GM18508 (cell line): ENCODE results near the gene IL1RAPL2.
"Not testable (repeated sequence)": the region's sequence is repeated elsewhere in the genome, so short reads cannot be mapped to it uniquely, and the experiment has no call there.

Experiments
- ATAC-seq: cut with Tn5 transposase; IDR thresholded peaks from one replicate; pipeline ENCODE4 v1.9.1; 2021; ENCODE audit warnings: moderate number of reproducible peaks; ENCODE audit not compliant: insufficient read depth, unreplicated experiment

Gene IL1RAPL2

DNA sequence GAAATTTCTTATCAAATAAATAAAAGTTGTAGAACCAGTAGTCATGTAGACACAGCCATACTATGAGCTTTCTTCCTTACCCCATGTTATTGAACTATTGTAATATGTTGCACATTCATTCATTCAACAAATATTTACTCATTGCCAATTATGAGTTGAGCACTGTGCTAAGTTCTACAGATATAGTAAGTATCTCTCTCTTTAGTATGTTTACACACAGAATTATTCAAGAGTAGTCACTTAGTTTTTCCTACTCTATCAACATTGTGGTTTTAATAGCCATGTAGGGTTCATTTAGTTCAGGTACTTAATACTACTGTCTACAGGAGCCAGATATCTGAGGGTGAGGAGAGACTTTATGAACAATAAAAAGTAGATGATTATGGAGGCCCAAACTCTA lies 568.3 kb downstream of the IL1RAPL2 start:
- ATAC-seq: no peak

DNA sequence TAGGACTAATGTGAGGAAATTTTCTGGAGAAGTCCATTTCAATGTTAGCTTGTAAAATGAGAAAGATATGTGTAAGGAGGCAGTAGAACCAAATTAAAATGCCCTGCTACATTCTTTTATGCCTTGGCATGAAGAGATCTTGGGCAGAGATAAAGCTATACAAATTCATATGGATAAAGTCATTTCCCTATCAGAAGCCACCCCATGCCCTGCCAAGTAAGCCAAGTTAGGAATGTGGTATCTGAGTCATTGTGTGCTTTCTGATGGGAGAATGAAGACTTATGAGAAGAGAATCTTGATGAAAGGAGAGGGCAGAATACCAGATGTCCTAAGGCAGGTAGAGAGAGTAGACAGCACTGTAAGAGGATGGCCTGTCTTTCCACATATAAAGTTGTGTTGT lies 570.8 kb downstream of the IL1RAPL2 start:
- ATAC-seq: no peak

DNA sequence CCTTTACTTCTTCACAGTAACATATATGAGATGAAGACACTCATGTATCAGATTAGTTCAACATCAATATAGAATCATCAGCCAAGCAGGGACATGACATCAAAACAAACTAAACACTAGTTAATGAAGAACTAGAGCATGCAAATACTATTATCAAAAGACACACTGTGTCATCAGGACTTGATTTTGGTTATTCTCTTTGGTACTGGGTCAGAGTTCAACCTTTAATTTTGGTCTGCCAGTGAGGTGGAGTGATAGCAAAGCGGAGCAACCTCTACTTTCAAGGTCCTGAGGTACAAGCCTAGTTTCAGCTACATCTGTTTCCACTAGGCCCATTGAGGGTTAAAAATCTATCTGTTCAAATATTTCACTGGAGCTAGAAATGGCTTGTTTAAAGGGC lies 584.0 kb downstream of the IL1RAPL2 start:
- no peak for ATAC-seq

DNA sequence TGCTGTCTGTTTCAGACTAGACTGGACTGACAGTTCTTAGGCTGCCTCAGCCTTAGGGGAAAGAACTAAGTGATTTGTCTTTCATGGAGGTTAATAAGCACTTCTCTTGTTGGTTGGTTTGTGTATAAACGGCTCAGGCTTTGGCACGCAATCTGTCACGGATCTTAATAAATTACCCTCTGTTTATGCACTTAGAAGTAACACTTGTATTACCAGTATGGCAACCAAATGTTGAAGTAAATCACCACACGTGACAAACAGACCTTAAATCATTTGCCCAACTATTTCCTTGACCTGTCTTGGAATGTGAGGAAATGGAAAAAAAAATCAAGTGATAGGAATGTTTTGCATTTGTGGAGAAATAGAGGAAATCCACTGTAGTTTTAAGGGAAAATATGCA lies 584.6 kb downstream of the IL1RAPL2 start:
- no peak for ATAC-seq

DNA sequence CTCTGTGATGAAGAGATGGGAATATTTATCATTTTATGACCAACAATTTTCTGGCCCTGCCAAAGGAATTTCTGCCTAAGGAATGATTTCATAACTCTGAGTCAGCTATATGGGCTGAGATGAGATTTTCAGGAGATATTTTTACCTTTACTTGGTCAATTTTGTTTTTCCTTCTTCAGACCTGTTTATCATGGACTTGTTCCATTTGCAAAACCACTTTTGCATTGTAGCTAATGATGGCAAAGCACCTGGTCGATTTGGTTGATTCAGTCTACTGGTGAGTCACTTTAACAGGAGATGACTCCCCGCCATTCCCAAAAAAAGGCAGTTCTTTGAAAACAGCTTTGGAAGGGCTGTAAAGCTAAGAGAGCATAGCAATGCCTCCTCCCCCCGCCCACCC lies 601.2 kb downstream of the IL1RAPL2 start:
- no peak for ATAC-seq

DNA sequence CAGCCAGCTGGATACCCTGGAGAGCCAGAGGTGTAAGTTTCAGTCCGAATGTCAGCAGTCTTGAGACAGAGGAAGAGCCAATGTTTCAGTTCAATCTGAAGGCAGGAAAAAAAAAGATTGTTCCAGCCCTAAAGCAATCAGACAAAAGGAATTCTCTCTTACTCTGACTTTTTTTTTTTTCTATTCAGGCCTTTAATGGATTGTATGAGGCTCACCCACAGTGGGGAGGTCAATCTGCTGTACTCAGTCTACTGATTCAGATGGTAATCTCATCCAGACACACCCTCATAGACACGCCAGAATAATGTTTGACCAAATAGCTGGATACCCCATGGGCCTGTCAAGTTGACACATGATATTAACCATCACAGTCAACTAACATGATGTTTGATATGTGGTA lies 602.6 kb downstream of the IL1RAPL2 start:
- no peak for ATAC-seq

DNA sequence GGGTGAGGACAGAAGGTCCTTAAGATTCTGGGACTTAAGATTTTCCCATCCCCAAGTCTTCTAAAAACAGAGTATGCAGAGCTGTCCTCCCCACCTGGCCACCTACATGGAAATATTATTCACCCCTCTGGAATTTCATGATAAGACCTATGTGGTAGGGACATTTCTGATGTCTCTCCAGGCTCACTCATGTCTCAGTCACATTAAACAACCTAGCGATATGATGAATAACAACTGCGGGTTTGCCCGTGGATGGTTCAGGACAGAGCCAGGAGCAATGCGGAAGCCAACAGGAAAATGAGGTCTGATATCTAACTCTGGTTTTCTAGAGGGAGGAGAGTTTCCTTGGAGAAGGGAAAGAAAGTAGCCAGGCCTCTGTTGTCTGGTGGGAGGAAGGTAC lies 607.1 kb downstream of the IL1RAPL2 start:
- no peak for ATAC-seq

DNA sequence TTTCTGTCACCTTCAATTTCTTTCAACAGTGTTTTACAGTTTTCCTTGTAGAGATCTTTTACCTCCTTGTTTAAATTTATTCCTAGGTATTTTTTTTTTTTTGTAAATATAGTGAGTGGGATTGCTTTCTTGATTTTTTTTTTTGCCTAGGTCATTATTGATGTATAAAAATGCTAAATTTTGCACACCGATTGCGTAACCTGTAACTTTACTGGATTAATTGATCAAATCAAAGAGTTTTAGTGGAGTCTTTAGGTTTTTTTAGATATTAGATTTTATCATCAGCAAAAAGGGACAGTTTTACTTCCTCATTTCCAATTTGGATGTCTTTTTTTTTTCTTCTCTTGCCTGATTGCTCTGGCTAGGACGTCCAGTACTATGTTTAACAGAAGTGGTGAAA lies 613.6 kb downstream of the IL1RAPL2 start:
- ATAC-seq: no peak

DNA sequence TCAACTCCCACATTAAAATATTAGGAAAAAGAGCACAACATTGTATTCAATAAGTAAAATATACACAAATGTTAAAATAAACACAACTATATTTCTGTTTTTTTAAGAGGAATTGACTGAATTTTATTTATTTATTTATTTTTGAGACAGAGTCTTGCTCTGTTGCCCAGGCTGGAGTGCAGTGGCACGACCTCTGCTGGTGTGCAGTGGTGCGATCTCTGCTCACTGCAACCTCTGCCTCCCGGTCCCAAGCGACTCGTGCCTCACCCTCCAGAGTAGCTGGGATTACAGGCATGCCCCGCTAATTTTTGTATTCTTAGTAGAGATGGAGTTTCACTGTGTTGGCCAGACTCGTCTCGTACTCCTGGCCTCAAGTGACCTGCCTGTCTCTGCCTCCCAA lies 623.1 kb downstream of the IL1RAPL2 start:
- ATAC-seq: no peak

DNA sequence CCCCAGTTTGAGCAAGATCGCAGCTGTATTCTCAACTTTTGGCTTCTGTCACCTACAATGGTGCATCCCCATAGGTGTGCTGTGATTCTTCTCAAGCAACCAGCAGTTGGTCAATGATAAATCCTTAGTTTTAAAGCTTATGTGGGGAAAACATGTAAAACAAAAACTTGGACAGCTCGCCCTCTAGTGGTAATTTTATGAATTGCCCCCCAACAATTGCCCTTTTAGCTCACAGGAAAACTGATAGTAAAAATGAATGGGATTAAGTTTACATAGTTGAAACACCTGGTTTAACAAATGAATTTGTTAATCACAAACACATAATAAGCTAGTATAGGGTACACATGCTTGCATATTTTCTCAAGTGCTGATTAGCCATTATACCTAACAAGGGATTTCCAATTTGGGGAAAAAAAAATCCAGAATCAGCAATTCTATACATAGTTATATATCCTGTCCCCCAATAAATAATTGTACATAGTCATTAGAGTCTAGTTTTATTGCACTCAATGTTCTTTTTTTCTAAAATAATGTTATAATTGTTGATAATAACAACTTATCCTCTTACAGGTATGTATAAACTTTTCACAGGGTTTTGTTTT lies 624.4 kb downstream of the IL1RAPL2 start:
- ATAC-seq: no peak

DNA sequence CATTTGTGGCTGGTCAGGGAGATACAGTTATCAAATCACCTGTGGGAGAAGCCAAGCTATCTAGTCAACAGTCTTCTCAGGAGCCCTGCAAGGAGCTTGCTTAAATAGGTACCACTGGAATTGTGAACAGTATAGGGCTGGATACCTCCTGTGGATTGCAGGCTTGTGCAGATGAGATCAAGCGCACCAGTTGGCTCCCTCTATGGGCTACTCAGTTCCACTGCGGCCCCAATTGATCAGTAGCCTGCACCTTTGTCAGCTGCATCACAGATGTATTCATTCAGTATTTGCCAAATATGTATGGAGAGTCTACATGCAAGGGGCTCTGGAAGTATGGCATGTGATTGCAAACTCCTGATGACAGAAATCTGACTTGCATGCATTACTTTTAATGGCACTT lies 625.9 kb downstream of the IL1RAPL2 start:
- peak; percentile 75 for ATAC-seq

DNA sequence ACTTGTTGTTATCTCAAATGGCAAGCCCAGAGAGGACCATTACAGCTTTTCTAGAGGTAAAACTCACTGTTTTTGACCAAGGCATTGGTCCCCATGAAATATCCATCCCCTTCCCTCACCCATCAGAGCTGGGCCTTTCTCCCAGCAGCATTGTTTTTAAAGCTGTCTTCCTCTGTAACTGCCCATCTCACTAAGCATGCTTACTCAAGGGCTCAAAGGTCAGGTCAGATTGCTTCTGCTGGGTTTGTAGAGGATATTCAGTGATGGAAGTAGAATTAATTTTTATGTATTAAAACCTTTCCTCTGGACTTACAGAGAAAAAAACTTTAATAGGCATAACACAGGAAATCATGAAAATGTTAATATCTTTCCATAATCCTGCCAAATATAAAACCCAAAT lies 643.4 kb downstream of the IL1RAPL2 start:
- no peak for ATAC-seq

DNA sequence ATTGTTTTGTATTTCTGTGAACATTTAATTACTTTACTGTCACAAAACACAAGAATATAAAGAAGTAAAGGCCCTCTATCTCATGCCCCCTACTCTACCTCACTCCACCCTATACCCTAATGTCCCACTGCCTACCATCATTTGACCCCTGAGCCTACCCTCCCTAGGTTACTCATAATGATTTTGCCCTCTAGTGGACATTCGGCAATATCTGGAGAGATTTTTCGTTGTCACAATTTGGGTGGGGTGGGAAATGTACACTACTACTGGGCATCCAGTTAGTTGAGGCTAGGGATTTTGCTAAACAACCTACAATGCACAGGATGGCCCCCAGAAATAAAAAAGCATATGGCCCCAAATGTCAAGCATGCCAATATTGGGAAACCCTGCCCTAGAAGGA lies 644.3 kb downstream of the IL1RAPL2 start:
- no peak for ATAC-seq

DNA sequence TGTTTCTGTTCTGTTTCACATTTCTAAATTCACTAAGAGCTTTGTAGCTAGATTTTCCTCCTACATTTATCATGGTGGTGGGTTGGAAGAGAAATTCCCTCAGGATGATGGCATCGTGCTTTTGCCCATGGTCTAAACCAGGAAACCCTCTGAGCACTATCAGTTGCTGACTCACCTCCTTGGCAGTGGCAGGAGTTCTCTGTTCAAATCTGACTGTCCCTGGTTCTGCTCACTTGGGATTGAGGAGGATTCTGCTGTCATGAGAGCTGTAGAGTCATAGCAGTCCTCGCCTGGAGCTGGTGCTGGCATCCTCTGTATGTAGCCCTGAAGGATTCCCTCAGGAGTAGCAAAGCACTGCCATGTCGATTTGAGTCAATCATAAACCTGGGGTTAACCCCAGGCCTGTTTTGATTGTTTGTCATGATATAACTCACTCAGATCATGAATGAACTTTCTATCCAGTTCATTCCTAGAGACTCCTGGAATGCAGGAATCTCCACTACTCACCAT lies 645.1 kb downstream of the IL1RAPL2 start:
- no peak for ATAC-seq

DNA sequence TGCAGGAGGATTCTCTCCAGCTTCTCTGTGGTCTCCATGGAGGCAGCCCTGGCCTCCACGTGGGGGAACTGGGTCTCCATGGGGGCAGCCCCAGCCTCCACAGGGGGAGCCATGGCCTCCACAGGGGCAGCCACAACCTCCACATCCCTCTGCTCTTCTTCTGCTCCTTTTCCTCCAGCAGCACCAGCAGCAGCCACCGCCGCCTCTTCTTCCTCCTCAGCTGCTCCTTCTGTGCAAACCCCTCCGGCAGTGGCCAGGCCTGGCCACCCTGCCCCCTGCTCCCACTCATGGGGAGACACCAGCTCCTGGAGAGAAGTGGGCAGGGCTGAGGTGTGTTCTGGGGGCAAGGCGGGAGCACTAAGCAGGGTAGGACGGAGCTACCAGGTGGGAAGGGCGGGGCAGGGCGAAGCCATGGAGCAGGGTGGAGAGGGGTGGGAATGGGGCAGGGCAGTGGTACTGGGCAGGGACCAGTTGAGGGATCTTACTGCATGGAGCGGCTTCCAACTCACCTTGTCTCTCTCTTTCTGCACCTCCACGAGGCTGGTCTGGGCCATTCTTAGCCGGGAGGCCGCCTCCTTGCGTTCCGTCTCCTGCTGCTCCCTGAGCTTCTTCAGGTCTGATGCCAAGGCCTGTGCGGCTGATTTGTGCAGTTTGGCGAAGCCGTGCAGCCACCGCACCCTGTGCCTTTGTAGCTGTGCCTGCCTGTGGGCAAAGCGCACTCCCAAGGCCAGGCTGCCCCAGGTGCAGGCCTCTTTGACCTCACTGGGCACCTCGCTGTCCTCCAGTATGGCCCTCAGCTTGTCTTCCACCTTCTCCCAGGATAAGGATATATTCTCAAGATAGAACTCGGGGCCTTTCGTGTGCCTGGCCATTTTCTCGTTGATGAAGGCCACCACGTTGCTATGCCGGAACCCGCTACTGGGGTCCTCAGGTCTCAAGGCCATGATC lies 653.7 kb downstream of the IL1RAPL2 start:
- no peak for ATAC-seq

DNA sequence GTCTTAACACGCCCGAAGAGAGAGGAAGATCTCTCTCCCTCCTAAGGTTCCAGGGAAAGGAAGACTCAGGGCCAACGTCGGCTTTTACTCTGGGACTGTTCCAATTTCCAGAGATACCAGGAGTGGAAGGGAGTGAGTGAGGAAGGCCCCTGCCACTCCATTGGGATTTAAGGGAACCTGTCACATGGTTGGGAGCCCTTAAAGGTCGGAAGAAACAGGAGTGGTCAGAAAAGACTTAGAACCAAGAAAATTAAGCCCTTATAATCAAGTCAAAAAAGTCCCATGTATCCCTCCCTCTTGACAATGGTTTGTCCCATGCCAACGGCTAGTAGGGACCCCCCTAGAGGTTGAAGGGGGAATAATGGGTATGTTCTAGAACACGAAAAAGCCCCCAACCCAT lies 654.6 kb downstream of the IL1RAPL2 start, which contains the start of gene TEX13A:
TEX13A (minus strand) TSS at position 59 of the 400 bp plus-strand sequence. CDS start 297 bp downstream, outside the sequence.
- ATAC-seq: no peak

DNA sequence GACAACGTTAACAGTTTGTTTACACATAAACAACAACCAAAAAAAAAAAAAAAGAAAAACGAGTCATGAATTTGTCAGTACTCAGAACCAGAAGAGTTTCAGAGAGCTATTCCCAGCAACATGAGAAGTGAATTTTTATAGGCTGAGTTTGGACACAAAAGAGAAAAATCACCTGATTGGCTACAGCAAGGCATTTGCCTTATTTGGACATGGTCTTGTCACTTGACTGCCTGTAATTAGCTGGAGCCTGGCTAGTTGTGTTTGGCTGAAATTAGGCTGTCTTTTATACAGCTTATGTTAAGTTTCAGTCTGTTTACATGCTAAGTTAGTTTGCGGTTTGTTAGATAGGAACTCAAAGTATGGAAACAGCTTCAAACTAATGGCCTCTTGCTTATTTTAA lies 655.4 kb downstream of the IL1RAPL2 start:
- ATAC-seq: no peak

DNA sequence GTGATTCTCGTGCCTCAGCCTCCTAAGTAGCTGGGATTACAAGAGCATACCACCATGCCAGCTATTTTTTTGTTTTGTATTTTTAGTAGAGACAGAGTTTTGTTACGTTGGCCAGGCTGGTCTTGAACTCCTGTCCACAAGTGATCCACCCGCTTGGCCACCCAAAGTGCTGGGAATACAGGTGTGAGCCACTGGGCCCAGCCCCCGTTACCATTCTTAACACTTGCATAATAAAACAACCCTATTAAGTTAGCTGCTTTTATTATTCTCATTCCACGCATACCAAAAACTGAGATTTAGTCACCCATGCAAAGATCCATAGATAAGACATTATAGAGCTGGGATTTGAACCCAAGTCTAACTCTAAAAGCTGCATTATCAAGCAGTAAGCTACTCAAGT lies 660.5 kb downstream of the IL1RAPL2 start:
- ATAC-seq: no peak

DNA sequence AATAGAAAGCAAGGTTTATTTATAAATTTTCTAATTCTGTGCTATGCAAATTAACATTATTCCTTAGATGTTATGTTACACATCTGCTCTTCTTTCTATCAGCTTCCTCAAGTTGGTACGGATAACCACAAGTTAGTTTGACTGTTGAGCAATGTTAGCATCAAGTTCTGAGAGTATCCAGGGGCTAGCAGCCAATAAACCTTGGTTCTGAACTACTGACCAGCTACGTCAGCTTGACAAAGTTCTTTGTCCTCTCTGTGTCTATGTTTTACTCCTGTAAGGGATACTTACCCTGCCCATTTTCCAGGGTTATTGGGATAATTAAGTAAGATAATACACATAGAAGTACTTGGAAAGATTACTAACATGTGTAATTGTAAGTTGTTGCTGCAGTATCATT lies 662.6 kb downstream of the IL1RAPL2 start:
- ATAC-seq: no peak

DNA sequence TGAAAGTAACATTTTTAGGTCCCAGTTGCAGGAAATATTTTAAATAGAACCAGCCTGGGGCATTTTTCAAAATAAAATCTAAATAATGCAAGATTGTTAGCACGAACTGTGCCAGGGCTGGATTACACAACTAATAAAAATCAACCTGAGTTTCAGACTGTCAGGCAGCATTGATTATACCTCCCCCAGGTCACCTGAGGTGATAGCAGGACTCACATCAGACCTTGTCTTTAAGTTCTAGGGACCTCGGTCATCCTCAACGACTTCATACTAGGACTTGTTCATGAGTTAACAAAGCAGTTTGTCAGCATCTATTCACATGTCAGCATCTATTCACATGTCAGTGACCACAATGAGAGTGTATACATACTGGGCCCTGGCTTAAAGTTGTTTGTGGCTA lies 663.1 kb downstream of the IL1RAPL2 start:
- no peak for ATAC-seq

DNA sequence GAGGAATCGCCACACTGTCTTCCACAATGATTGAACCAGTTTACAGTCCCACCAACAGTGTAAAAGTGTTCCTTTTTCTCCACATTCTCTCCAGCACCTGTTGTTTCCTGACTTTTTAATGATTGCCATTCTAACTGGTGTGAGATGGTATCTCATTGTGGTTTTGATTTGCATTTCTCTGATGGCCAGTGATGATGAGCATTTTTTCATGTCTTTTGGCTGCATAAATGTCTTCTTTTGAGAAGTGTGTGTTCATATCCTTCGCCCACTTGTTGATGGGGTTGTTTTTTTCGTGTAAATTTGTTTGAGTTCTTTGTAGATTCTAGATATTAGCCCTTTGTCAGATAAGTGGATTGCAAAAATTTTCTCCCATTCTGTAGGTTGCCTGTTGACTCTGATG lies 671.4 kb downstream of the IL1RAPL2 start:
- not testable (repeated sequence) for ATAC-seq

DNA sequence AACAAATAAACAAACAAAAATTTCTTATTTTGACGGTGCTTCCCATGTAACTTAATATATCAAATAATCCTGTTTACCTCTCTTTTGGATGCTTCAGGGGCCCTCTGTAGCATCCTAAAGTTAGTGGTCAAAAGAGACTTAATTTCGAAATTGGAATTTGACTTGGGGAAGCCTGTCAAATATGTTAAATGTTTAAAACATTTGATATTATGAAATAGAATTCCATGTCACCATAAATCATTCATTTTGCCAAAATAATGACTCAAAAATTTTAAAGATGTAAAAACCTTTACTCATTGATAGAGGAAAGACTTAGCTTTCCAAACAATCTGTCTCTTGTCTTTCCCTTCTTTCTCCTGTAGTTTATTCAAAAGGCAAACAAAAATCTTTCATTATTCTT lies 675.1 kb downstream of the IL1RAPL2 start:
- no peak for ATAC-seq
